OCI-LY1 (cell line): Measurements from ENCODE around the gene TET3.

Source experiments
- H2AFZ ChIP-seq: fragments of 200-600 bp; sonication (generic), shearing (Covaris generic); 2 replicates; pipeline ENCODE4 v1.6.0; 2014; ENCODE audit warnings: antibody characterized with exemption, mild to moderate bottlenecking, low read length
- H3F3A ChIP-seq: fragments of 200-600 bp; sonication (generic), shearing (Covaris generic); 2 replicates; pipeline ENCODE4 v1.6.0; 2014; ENCODE audit warnings: mild to moderate bottlenecking, antibody characterized with exemption, low read length, moderate library complexity; ENCODE audit not compliant: insufficient read depth
- H3K27ac ChIP-seq: fragments of 200-600 bp; sonication (generic); 2 replicates; pipeline ENCODE4 v1.5.1; 2014; ENCODE audit warnings: low read length, mixed run types, mild to moderate bottlenecking, low read depth; ENCODE audit not compliant: poor library complexity, severe bottlenecking
- H3K27me3 ChIP-seq: fragments of 200-600 bp; sonication (generic); 2 replicates; pipeline ENCODE4 v1.6.0; 2014; ENCODE audit warnings: antibody characterized with exemption, mild to moderate bottlenecking, low read length, moderate library complexity; ENCODE audit not compliant: insufficient read depth
- H3K36me3 ChIP-seq: fragments of 200-600 bp; sonication (generic); 2 replicates; pipeline ENCODE4 v1.6.1; 2014; ENCODE audit warnings: mild to moderate bottlenecking, antibody characterized with exemption, low read length, moderate library complexity, mixed read lengths; ENCODE audit not compliant: insufficient read depth
- H3K4me1 ChIP-seq: fragments of 200-600 bp; sonication (generic); 2 replicates; pipeline ENCODE4 v1.5.1; 2014; ENCODE audit warnings: mild to moderate bottlenecking, low read length, moderate library complexity; ENCODE audit not compliant: insufficient read depth, severe bottlenecking
- H3K4me2 ChIP-seq: fragments of 200-600 bp; sonication (generic), shearing (Covaris generic); 2 replicates; pipeline ENCODE4 v1.6.1; 2014; ENCODE audit warnings: low read length
- H3K4me3 ChIP-seq: fragments of 200-600 bp; sonication (generic); 2 replicates; pipeline ENCODE4 v1.5.1; 2014; ENCODE audit warnings: low read length, low read depth, mild to moderate bottlenecking, mixed read lengths; ENCODE audit not compliant: poor library complexity, severe bottlenecking
- H3K79me2 ChIP-seq: fragments of 200-600 bp; shearing (Covaris generic); 2 replicates; pipeline ENCODE4 v1.6.1; 2016; ENCODE audit warnings: mixed run types, low read length, mixed read lengths; ENCODE audit not compliant: insufficient read depth
- H3K9ac ChIP-seq: fragments of 200-600 bp; sonication (generic), shearing (Covaris generic); 2 replicates; pipeline ENCODE4 v1.6.1; 2014; ENCODE audit warnings: mild to moderate bottlenecking, low read length, mixed read lengths
- H3K9me2 ChIP-seq: fragments of 200-600 bp; sonication (generic), shearing (Covaris generic); 2 replicates; pipeline ENCODE4 v1.6.1; 2014; ENCODE audit warnings: low read depth, mild to moderate bottlenecking, low read length, mixed read lengths
- H3K9me3 ChIP-seq: fragments of 200-600 bp; shearing (Covaris generic); 2 replicates; pipeline ENCODE4 v1.6.1; 2014; ENCODE audit warnings: low read length, mixed read lengths
- H4K20me1 ChIP-seq: fragments of 200-600 bp; sonication (generic), shearing (Covaris generic); 2 replicates; pipeline ENCODE4 v1.6.0; 2016; ENCODE audit warnings: mild to moderate bottlenecking, low read length; ENCODE audit not compliant: insufficient read depth
- EZH2 ChIP-seq: fragments of 200-600 bp; sonication (generic), shearing (Covaris generic); IDR thresholded peaks from 2 replicates; pipeline ENCODE4 v1.8.0; 2017; ENCODE audit warnings: borderline replicate concordance, mixed run types, mild to moderate bottlenecking, antibody characterized with exemption, low read length, moderate library complexity, mixed read lengths
- TF ChIP-seq, protein P1 (sequence below): fragments of 200-600 bp; sonication (generic), shearing (Covaris generic); IDR thresholded peaks from 2 replicates; pipeline ENCODE4 v1.5.1; 2017; ENCODE audit warnings: mild to moderate bottlenecking, antibody characterized with exemption, low read length, moderate library complexity, mixed read lengths

Gene TET3

DNA sequence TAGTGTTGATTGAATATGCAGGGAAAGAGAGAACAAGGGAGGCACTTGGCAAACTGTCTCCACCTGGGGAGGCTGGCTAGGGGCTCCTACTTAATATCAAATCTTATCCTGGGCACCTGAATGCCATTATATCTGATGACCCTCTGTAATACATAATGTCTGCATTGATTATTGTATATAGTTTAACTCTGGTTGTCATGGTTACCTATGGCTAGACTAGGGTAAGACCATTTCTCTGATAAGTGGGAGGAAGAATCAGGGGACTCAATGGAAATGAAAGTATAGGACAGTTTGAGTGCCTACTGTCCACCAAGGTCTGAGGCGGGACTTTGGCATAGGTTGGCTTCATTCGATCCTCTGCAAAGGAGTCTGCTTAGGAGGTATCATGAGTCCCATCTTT lies 7.2 kb upstream of the TET3 start:
- no peaks in the 10 kb centered on the region for H3F3A ChIP-seq
- H3K4me2 ChIP-seq: no peak overlapping the region
- no peak overlapping the region for H2AFZ ChIP-seq
- H3K79me2 ChIP-seq: no peaks in the 10 kb centered on the region
- no peak overlapping the region for H3K9ac ChIP-seq
- H3K9me2 ChIP-seq: no peaks in the 10 kb centered on the region
- TF ChIP-seq, protein P1, sequence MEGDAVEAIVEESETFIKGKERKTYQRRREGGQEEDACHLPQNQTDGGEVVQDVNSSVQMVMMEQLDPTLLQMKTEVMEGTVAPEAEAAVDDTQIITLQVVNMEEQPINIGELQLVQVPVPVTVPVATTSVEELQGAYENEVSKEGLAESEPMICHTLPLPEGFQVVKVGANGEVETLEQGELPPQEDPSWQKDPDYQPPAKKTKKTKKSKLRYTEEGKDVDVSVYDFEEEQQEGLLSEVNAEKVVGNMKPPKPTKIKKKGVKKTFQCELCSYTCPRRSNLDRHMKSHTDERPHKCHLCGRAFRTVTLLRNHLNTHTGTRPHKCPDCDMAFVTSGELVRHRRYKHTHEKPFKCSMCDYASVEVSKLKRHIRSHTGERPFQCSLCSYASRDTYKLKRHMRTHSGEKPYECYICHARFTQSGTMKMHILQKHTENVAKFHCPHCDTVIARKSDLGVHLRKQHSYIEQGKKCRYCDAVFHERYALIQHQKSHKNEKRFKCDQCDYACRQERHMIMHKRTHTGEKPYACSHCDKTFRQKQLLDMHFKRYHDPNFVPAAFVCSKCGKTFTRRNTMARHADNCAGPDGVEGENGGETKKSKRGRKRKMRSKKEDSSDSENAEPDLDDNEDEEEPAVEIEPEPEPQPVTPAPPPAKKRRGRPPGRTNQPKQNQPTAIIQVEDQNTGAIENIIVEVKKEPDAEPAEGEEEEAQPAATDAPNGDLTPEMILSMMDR: no peak
- no peak for TF ChIP-seq EZH2
- H3K27me3 ChIP-seq: no peaks in the 10 kb centered on the region; the same call in 1 of the 2 replicates
- H3K4me3 ChIP-seq: no peak overlapping the region
- H3K9me3 ChIP-seq: no peaks in the 10 kb centered on the region
- no peak overlapping the region for H3K27ac ChIP-seq
- peaks cover 17% of the 10 kb centered on the region for H3K4me1 ChIP-seq
- H3K36me3 ChIP-seq: no peaks in the 10 kb centered on the region
- no peaks in the 10 kb centered on the region for H4K20me1 ChIP-seq

DNA sequence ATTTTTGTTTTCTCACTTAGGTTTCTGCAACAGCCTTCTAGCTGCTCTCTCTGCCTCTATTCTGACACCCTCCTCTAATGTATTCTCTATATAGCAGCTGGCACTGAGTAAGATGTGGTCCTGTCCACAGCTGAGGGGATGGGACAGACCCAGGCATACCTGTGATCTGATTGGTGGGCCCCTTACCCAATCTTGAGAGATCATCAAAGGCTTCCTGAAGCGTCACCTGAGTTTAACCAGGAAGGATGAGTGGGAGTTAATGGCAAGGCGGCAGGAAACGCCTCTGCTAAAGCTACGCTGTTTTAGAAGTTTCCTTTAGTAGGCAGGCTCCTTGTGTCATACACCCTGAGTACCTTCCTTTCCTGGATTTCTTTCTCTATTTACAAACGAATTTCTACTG lies 5.7 kb upstream of the TET3 start:
- Histone ChIP-seq H3K9me2 (no peaks in the 10 kb centered on the region), H3K36me3 (no peaks in the 10 kb centered on the region), H3K4me2 (no peak overlapping the region), H3K4me1 (peaks cover 20% of the 10 kb centered on the region), H2AFZ (no peak overlapping the region), H3K4me3 (no peak overlapping the region), H3F3A (peaks cover 6% of the 10 kb centered on the region), H3K27me3 (no peaks in the 10 kb centered on the region; the same call in 1 of the 2 replicates), H3K9me3 (no peaks in the 10 kb centered on the region), H3K9ac (no peak overlapping the region), H4K20me1 (no peaks in the 10 kb centered on the region), H3K79me2 (no peaks in the 10 kb centered on the region), H3K27ac (no peak overlapping the region)
- TF ChIP-seq, protein P1: no peak
- no peak for TF ChIP-seq EZH2

DNA sequence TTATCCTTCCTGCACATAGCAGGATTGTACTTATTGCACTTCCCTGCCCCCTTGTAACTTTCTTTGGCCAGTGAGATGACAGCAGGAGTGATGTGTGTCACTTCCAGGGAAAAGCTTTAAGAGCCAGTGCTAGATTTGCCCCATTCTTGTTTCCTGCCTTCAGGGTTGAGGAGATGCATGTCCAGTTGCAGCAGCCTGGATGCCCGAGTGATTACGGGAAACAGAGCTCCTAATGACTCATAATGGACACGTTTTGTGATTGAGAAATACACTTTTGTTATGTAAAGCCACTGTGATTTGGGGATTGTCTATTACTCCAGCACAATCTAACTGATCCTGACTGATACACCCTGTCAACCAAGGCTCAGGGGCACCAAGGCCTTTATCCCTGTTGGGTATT lies 5.0 kb upstream of the TET3 start:
- Histone ChIP-seq H3K4me2 (no peak overlapping the region), H3F3A (peaks cover 6% of the 10 kb centered on the region), H3K9me3 (no peaks in the 10 kb centered on the region), H2AFZ (no peak overlapping the region), H3K9me2 (no peaks in the 10 kb centered on the region), H3K4me3 (no peak overlapping the region), H4K20me1 (no peaks in the 10 kb centered on the region), H3K4me1 (peaks cover 24% of the 10 kb centered on the region), H3K79me2 (no peaks in the 10 kb centered on the region), H3K9ac (no peak overlapping the region), H3K27ac (no peak overlapping the region), H3K36me3 (no peaks in the 10 kb centered on the region), H3K27me3 (no peaks in the 10 kb centered on the region; the same call in 1 of the 2 replicates)
- no peak for TF ChIP-seq EZH2
- TF ChIP-seq, protein P1: no peak
